ENCODE measurements around the gene DCTN3. TPM values are rescaled to one million over a fixed set of nuclear protein-coding genes. Genes with fewer than 3 reads are reported as not detected.

Gene DCTN3
- total RNA-seq, 1 donor from 2014 or later: 79.3 TPM

- no peak for DNase-seq (ENCODE audit: low read depth)
Measured at GRCh38 chr9:34623374-34624235, 3.3 kb upstream of the DCTN3 start.

- DNase-seq (ENCODE audit: low read depth): no peak
Measured at GRCh38 chr9:34615132-34615531, 5.2 kb downstream of the DCTN3 start.

GRCh38 chr9:34612788-34613390 is 7.4 kb downstream of the DCTN3 start:
- peak; percentile 56 for DNase-seq (ENCODE audit: low read depth)

GRCh38 chr9:34611811-34612787 is 8.2 kb downstream of the DCTN3 start, which contains the start of gene RPP25L:
Gene RPP25L (minus strand): TSS chr9:34612097. CDS start chr9:34611296, 801 bp downstream.
- DNase-seq (ENCODE audit: low read depth): peak; percentile 38

GRCh38 chr9:34611251-34611810 is 9.0 kb downstream of the DCTN3 start:
- no peak for DNase-seq (ENCODE audit: low read depth)

- no peak for DNase-seq (ENCODE audit: low read depth)
Measured at GRCh38 chr9:34610434-34611206, 9.7 kb downstream of the DCTN3 start.

GRCh38 chr9:34607331-34607730 is 13.0 kb downstream of the DCTN3 start:
- DNase-seq (ENCODE audit: low read depth): no peak

- DNase-seq (ENCODE audit: low read depth): no peak
Measured at GRCh38 chr9:34606905-34607304, 13.4 kb downstream of the DCTN3 start.

GRCh38 chr9:34606190-34606589 is 14.1 kb downstream of the DCTN3 start:
- no peak for DNase-seq (ENCODE audit: low read depth)

GRCh38 chr9:34603610-34604231 is 16.6 kb downstream of the DCTN3 start:
- DNase-seq (ENCODE audit: low read depth): peak; percentile 54

GRCh38 chr9:34601937-34602573 is 18.2 kb downstream of the DCTN3 start:
- no peak for DNase-seq (ENCODE audit: low read depth)

GRCh38 chr9:34600908-34601307 is 19.4 kb downstream of the DCTN3 start:
- no peak for DNase-seq (ENCODE audit: low read depth)

- no peak for DNase-seq (ENCODE audit: low read depth)
Measured at GRCh38 chr9:34599546-34599945, 20.7 kb downstream of the DCTN3 start.

- no peak for DNase-seq (ENCODE audit: low read depth)
Measured at GRCh38 chr9:34594177-34594576, 26.1 kb downstream of the DCTN3 start.

GRCh38 chr9:34592895-34593601 is 27.2 kb downstream of the DCTN3 start:
- DNase-seq (ENCODE audit: low read depth): no peak

- DNase-seq (ENCODE audit: low read depth): no peak
Measured at GRCh38 chr9:34591917-34592866, 28.1 kb downstream of the DCTN3 start.

GRCh38 chr9:34591248-34591916 is 28.9 kb downstream of the DCTN3 start:
- DNase-seq (ENCODE audit: low read depth): peak; percentile 19

Measured in renal cortical epithelial cell (primary cell).